ENCODE results near the gene CYBB. TPM values are rescaled to one million over a fixed set of nuclear protein-coding genes. Genes with fewer than 3 reads are reported as not detected.
A peak's percentile ranks its signal among the peaks of the same experiment; 100 is the strongest.

The CYBB gene
- total RNA-seq, 1 donor from 2014 or later = not detected

DNA sequence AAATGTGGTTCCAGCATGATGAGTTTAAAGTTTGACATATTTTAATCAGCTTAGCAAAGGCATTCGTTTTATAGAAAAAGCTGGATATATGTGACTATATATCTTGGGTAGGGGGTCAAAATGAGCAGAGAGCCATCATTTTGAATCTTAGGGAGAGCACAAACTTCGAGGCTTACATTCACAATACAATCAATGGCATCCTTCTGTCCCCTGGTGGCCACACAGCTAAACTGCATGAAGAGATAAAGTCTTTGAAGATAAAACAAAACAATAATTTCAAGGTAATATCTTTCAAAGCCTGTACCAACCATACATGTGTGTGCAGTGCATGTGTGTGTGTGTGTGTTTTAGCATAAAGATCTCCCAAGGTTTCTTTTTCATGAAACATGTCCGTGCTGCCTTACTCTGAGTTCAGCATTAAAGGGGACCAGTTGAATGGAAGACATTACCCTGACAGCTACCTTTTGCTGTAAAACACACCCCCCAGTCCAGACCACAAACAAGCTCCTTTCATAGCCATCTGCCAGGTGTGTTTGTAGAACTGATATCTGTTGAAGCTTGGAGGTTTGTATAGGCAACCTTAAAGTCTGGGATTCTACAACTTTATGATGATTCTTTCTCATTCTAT lies 45.5 kb downstream of the CYBB start:
- no peak overlapping the region for H3K4me3 ChIP-seq (ENCODE audit: low read depth, low read length)
- DNase-seq (ENCODE audit: low read depth) = no peak
- TF ChIP-seq CTCF (conservative IDR thresholded peaks at IDR 0.05; ENCODE audit: low read depth, low read length) = peak; percentile 78

GRCh38 chrX:37829721-37830120 lies 49.9 kb downstream of the CYBB start:
- DNase-seq (ENCODE audit: low read depth) = no peak
- H3K4me3 ChIP-seq (ENCODE audit: low read depth, low read length) = no peak overlapping the region
- TF ChIP-seq CTCF (conservative IDR thresholded peaks at IDR 0.05; ENCODE audit: low read depth, low read length) = no peak

DNA sequence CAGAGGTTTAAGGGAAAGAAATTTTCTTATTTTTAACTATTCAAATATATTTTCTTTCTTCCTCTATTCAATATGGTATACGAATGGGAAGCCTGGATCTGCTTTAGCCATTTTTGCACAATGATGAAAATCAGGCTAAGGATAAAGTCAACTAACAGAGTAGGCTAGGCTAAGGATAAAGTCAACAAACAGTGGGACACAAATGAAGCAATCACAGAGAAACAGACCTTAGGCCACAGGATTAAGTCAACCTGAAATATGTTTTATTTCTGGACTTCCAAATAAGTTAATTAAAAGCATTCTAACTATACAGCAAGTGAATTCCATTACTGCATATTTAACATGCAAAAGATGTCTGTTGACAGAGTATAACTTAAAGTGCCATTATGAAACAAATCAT lies 50.5 kb downstream of the CYBB start:
- H3K4me3 ChIP-seq (ENCODE audit: low read depth, low read length) = no peak overlapping the region
- DNase-seq (ENCODE audit: low read depth) = no peak
- no peak for TF ChIP-seq CTCF (conservative IDR thresholded peaks at IDR 0.05; ENCODE audit: low read depth, low read length)

DNA sequence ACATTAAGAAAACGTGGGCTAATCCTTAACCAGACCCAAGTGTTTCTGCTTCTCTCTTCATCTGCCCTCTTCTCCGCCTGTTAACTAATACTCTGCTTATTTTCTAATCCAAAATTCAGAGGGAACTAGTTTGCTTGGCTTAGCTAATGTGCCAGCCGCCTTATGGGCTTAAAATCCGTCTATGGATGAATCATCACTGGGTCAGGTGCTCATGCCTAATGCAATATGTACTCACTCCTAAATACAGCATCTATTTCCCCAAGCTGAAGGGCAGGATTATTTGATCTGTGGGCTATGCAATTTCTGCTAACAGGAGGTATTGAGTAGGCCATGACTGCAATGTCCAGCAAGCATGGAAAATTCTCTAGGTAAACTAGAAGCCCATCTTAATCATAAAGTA lies 55.1 kb downstream of the CYBB start:
- TF ChIP-seq CTCF (conservative IDR thresholded peaks at IDR 0.05; ENCODE audit: low read depth, low read length) = no peak
- DNase-seq (ENCODE audit: low read depth) = no peak

DNA sequence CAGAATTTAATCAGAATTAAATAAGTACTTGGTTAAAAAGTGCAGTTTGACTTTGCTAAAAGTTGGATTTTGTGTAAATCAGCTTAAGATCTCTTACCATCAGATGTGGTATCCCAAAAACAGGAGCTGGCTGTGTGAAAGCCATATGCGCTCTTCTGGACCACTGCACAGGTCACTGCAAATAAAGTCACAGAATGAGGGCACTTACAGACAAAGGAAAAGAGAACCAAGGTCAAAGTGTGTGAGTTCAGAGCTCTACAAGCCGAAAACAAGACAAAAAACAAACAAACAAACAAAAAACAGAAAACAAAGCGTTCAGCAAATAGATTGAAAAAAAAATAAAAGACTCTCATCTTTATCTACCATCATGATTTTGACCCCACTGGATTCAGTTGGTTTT lies 61.1 kb downstream of the CYBB start:
- no peak for DNase-seq (ENCODE audit: low read depth)
- no peak overlapping the region for H3K4me3 ChIP-seq (ENCODE audit: low read depth, low read length)
- TF ChIP-seq CTCF (conservative IDR thresholded peaks at IDR 0.05; ENCODE audit: low read depth, low read length) = no peak

More for the DNA sequence above, 55.1 kb downstream of the CYBB start:
- H3K4me3 ChIP-seq (ENCODE audit: low read depth, low read length) = no peak overlapping the region

DNA sequence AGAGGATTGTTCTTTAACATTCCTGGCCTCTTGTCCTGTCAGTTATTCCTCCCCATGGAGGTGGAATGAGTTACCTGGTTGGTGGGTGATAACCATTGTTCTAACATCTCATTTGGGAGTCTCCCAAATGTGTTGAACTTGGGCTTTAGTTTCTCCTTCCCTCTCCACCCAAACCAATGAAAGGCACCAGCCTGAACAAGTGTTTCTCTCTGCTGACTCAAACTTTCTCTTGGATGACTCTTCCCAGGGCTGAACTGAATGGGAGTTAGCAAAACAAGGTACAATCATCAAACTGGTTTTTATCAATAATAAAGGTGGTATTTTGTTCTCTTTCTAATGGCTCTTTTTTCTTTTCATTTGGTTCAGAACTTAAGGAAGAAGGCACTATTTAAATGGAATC lies 64.8 kb downstream of the CYBB start:
- DNase-seq (ENCODE audit: low read depth) = no peak
- TF ChIP-seq CTCF (conservative IDR thresholded peaks at IDR 0.05; ENCODE audit: low read depth, low read length) = no peak
- no peak overlapping the region for H3K4me3 ChIP-seq (ENCODE audit: low read depth, low read length)

DNA sequence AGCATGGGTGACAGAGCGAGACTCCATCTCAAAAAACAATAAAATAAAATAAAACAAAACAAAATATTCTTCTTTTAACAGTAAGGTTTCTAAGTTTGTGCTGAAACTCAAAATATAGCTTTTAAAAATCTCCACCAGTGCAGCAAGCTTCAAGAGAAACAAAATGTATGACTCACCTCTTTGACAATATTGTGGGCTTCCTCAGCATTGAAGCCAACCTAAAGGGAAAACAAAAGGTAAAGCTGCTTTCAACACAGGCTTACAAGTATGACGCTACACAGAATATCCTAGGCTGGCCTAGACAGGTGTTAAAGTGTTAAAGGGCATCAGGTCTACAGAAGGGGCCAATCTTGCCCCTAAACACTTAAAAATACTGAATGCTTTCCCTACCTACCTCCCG lies 66.3 kb downstream of the CYBB start:
- H3K4me3 ChIP-seq (ENCODE audit: low read depth, low read length) = peak overlapping the region; percentile 70
- TF ChIP-seq CTCF (conservative IDR thresholded peaks at IDR 0.05; ENCODE audit: low read depth, low read length) = no peak
- DNase-seq (ENCODE audit: low read depth) = no peak

Data from epithelial cell of proximal tubule (primary cell).